ENCODE results near the gene LPP.

- TF ChIP-seq CTCF (IDR thresholded peaks at IDR 0.05) (no peak), POLR2A (IDR thresholded peaks at IDR 0.05) (no peak), POLR2AphosphoS5 (IDR thresholded peaks at IDR 0.05) (no peak), EP300 (IDR thresholded peaks at IDR 0.05) (no peak)
These were observed 237.6 kb downstream of the LPP start for GRCh38 chr3:188391592-188391991.

Measured in stomach (tissue), 4 donors.